ENCODE data around the gene CHGA.

Gene CHGA

GRCh38 chr14:92933481-92933880 is 10.5 kb downstream of the CHGA start:
- Histone ChIP-seq H3K4me3 (ENCODE audit: low read depth in 1 of 2, low read length in 2 of 2) (no peak overlapping the region), H3K27ac (ENCODE audit: low read length) (no peak overlapping the region), H3K79me2 (ENCODE audit: insufficient read depth, low read length) (no peaks in the 10 kb centered on the region), H3K9ac (ENCODE audit: low read depth, low read length) (no peak overlapping the region), H3K9me3 (ENCODE audit: insufficient read depth, low read length, severe bottlenecking) (no peaks in the 10 kb centered on the region), H4K20me1 (ENCODE audit: insufficient read depth, low read length) (peaks cover 3% of the 10 kb centered on the region), H2AFZ (ENCODE audit: low read depth, low read length) (no peak overlapping the region), H3K36me3 (ENCODE audit: insufficient read depth, low read length) (peaks cover 17% of the 10 kb centered on the region; the same call in 1 of the 2 replicates), H3K4me1 (ENCODE audit: insufficient read depth, low read length) (no peaks in the 10 kb centered on the region), H3K27me3 (ENCODE audit: insufficient read depth, low read length, poor library complexity) (no peaks in the 10 kb centered on the region), H3K4me2 (ENCODE audit: insufficient read depth, low read length) (no peak overlapping the region)
- DNase-seq (no peak), ATAC-seq (ENCODE audit: insufficient read depth, low read depth) (no peak)
- TF ChIP-seq CTCF (IDR thresholded peaks at IDR 0.05; ENCODE audit: borderline replicate concordance, extremely low read depth, low read length, poor library complexity, severe bottlenecking) (no peak), EZH2 (IDR thresholded peaks at IDR 0.05; ENCODE audit: borderline replicate concordance, low read depth, low read length, severe bottlenecking) (no peak)

GRCh38 chr14:92934196-92935085 is 11.5 kb downstream of the CHGA start:
- DNase-seq (no peak), ATAC-seq (ENCODE audit: insufficient read depth, low read depth) (no peak)
- Histone ChIP-seq H3K27me3 (ENCODE audit: insufficient read depth, low read length, poor library complexity) (no peaks in the 10 kb centered on the region), H4K20me1 (ENCODE audit: insufficient read depth, low read length) (peaks cover 3% of the 10 kb centered on the region), H3K79me2 (ENCODE audit: insufficient read depth, low read length) (no peaks in the 10 kb centered on the region), H2AFZ (ENCODE audit: low read depth, low read length) (no peak overlapping the region), H3K36me3 (ENCODE audit: insufficient read depth, low read length) (peaks cover 19% of the 10 kb centered on the region; the same call in 1 of the 2 replicates), H3K4me3 (ENCODE audit: low read depth in 1 of 2, low read length in 2 of 2) (no peak overlapping the region), H3K9me3 (ENCODE audit: insufficient read depth, low read length, severe bottlenecking) (no peaks in the 10 kb centered on the region), H3K27ac (ENCODE audit: low read length) (no peak overlapping the region), H3K4me2 (ENCODE audit: insufficient read depth, low read length) (no peak overlapping the region), H3K9ac (ENCODE audit: low read depth, low read length) (no peak overlapping the region), H3K4me1 (ENCODE audit: insufficient read depth, low read length) (no peaks in the 10 kb centered on the region)
- no peak for TF ChIP-seq EZH2 (IDR thresholded peaks at IDR 0.05; ENCODE audit: borderline replicate concordance, low read depth, low read length, severe bottlenecking)
- no peak for TF ChIP-seq CTCF (IDR thresholded peaks at IDR 0.05; ENCODE audit: borderline replicate concordance, extremely low read depth, low read length, poor library complexity, severe bottlenecking)

GRCh38 chr14:92935446-92935845 is 12.5 kb downstream of the CHGA start:
- Histone ChIP-seq H3K79me2 (ENCODE audit: insufficient read depth, low read length) (no peaks in the 10 kb centered on the region), H3K4me2 (ENCODE audit: insufficient read depth, low read length) (no peak overlapping the region), H4K20me1 (ENCODE audit: insufficient read depth, low read length) (peaks cover 3% of the 10 kb centered on the region; the same call in 1 of the 2 replicates), H3K4me1 (ENCODE audit: insufficient read depth, low read length) (no peaks in the 10 kb centered on the region), H2AFZ (ENCODE audit: low read depth, low read length) (no peak overlapping the region), H3K9ac (ENCODE audit: low read depth, low read length) (no peak overlapping the region), H3K27ac (ENCODE audit: low read length) (no peak overlapping the region), H3K4me3 (ENCODE audit: low read depth in 1 of 2, low read length in 2 of 2) (no peak overlapping the region), H3K36me3 (ENCODE audit: insufficient read depth, low read length) (peaks cover 21% of the 10 kb centered on the region), H3K9me3 (ENCODE audit: insufficient read depth, low read length, severe bottlenecking) (no peaks in the 10 kb centered on the region), H3K27me3 (ENCODE audit: insufficient read depth, low read length, poor library complexity) (no peaks in the 10 kb centered on the region)
- no peak for ATAC-seq (ENCODE audit: insufficient read depth, low read depth)
- no peak for TF ChIP-seq EZH2 (IDR thresholded peaks at IDR 0.05; ENCODE audit: borderline replicate concordance, low read depth, low read length, severe bottlenecking)
- no peak for TF ChIP-seq CTCF (IDR thresholded peaks at IDR 0.05; ENCODE audit: borderline replicate concordance, extremely low read depth, low read length, poor library complexity, severe bottlenecking)
- no peak for DNase-seq

Data from DND-41 (cell line).